ENCODE data around the gene PROC. TPM values are rescaled to one million over a fixed set of nuclear protein-coding genes. Genes with fewer than 3 reads are reported as not detected.

PROC gene
- total and polyA plus RNA-seq, 9 donors = 0.51 to 1.1 TPM; not detected in 7

DNA sequence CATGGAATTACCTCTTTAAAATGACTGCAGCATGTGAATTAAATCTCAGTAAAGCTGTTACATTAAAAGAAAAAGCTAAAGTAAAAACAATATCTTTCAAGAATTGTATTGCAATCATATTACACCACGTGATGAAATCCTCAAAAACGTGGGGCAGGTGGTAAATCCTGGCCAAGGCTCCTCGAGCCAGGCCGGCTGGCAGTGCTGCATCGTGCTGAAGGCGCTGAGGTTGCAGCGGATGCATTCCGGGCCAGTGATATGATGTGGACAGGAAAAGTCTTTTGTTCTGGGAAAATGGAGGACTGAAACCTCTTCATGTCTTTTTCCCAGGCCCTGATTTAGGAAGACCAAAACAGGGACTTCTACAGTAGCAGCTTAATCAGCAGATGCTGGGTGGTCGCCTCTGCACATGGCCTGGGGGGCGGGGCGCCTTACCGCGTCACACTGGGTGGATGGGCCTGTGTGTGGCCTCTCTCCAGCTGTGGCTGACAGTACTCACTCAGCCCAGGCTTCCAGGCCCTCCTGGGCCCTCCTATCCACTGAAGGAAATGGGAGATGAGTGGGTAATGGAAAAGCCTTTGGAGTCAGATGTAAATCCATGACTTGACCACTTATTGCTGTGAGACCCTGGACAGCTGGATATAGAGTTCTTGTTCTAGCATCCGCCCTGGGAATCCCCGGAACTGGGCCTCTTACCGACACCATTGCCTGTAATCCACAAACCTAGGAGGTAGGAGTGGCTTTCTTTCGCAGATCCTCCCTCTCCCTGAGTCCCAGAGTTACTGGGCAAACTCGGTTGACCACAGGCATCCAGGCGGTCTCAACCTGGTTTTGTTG, 45.1 kb downstream of the PROC start:
- H3K9me3 ChIP-seq = no peaks in the 10 kb centered on the region
- 71 to 80% (median 74%) methylated on average over 19 of the region's 19 CpGs for WGBS, 3 donors
- intact Hi-C loops (cut with DNase I) = loop anchor here in 1 of 4 donors (10.0 kb wide), 1 partner anchor 119 kb away; no protein-coding TSS in a partner anchor
- no peaks in the 10 kb centered on the region for H3K36me3 ChIP-seq
- H3K27ac ChIP-seq = no peak overlapping the region
- H3K27me3 ChIP-seq = no peaks in the 10 kb centered on the region
- DNase-seq = no peak
- H3K4me3 ChIP-seq = no peak overlapping the region
- TF ChIP-seq, protein P1, sequence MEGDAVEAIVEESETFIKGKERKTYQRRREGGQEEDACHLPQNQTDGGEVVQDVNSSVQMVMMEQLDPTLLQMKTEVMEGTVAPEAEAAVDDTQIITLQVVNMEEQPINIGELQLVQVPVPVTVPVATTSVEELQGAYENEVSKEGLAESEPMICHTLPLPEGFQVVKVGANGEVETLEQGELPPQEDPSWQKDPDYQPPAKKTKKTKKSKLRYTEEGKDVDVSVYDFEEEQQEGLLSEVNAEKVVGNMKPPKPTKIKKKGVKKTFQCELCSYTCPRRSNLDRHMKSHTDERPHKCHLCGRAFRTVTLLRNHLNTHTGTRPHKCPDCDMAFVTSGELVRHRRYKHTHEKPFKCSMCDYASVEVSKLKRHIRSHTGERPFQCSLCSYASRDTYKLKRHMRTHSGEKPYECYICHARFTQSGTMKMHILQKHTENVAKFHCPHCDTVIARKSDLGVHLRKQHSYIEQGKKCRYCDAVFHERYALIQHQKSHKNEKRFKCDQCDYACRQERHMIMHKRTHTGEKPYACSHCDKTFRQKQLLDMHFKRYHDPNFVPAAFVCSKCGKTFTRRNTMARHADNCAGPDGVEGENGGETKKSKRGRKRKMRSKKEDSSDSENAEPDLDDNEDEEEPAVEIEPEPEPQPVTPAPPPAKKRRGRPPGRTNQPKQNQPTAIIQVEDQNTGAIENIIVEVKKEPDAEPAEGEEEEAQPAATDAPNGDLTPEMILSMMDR (IDR thresholded peaks at IDR 0.05) = no peak
- TF ChIP-seq EP300 (IDR thresholded peaks at IDR 0.05) (no peak), POLR2A (IDR thresholded peaks at IDR 0.05) (no peak)
- no peaks in the 10 kb centered on the region for H3K4me1 ChIP-seq (ENCODE audit: insufficient read depth)

DNA sequence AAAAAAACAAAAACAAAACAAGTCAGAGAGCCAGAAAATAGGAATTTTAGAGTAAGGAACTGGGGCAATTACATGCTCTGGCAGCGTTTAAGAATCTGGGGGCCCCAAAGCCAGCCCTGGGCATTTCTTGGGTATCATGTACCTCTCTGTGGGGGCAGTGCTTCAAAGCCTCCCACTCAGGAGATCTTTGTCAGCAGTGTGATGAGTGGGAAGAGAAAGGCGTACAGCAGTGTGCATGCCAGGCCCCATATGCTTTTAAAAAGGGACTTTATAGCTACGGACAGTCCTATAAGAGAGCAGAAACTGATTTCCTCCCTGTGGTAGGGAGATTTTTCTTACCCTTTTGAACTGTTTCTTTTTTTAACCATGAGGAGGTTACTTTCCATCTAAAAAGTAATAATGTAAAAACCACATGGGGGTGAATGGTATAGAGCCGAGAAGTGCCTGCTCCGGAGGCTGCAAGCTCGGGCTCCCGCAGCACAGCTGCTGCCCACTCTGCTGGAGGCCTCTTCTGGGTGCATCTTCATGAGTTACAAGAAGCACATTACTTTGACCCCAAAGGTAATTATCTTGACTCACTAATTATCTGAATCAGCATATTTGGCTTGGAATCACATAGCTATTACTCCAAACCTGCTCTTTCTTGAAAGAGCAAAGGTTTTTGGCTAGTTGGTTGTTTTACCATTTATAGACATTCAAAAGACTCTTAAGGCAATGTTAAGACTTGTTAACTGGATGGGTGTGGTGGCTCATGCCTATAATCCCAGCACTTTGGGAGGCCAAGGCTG, 46.4 kb downstream of the PROC start:
- 92 to 95% (median 93%) methylated on average over 7 of the region's 7 CpGs for WGBS, 3 donors
- TF ChIP-seq EP300 (IDR thresholded peaks at IDR 0.05) = no peak
- TF ChIP-seq, protein P1 (IDR thresholded peaks at IDR 0.05) = no peak
- no peak for TF ChIP-seq POLR2A (IDR thresholded peaks at IDR 0.05)

DNA sequence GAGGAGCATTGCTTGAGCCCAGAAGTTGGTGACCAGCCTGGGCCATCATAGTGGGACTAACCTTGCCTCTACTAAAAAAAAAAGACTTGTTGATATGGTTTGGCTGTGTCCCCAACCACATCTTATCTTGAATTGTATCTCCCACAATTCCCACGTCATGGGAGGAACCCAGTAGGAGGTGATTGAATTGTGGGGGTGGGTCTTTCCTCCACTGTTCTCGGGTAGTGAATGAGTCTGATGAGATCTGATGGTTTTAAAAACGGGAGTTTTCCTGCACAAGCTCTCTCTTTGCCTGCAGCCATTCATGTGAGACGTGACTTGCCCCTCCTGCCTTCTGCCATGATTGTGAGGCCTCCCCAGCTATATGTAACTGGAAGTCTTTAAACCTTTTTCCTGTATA, 47.0 kb downstream of the PROC start:
- TF ChIP-seq, protein P1 (IDR thresholded peaks at IDR 0.05) = no peak
- TF ChIP-seq EP300 (IDR thresholded peaks at IDR 0.05) (no peak), POLR2A (IDR thresholded peaks at IDR 0.05) (no peak)
- WGBS, 3 donors = 72 to 84% (median 81%) methylated on average over 4 of the region's 4 CpGs
- intact Hi-C loops (cut with DNase I) = loop anchor here in 1 of 4 donors (10.0 kb wide), 1 partner anchor 120 kb away; no protein-coding TSS in a partner anchor

More for the DNA sequence above, 46.4 kb downstream of the PROC start:
- Histone ChIP-seq H3K27me3 (no peaks in the 10 kb centered on the region), H3K4me3 (no peak overlapping the region), H3K27ac (no peak overlapping the region), H3K36me3 (no peaks in the 10 kb centered on the region), H3K4me1 (ENCODE audit: insufficient read depth) (no peaks in the 10 kb centered on the region), H3K9me3 (no peaks in the 10 kb centered on the region)
- DNase-seq = no peak
- intact Hi-C loops (cut with DNase I) = loop anchor here in 1 of 4 donors (10.0 kb wide), 1 partner anchor 120 kb away; no protein-coding TSS in a partner anchor

DNA sequence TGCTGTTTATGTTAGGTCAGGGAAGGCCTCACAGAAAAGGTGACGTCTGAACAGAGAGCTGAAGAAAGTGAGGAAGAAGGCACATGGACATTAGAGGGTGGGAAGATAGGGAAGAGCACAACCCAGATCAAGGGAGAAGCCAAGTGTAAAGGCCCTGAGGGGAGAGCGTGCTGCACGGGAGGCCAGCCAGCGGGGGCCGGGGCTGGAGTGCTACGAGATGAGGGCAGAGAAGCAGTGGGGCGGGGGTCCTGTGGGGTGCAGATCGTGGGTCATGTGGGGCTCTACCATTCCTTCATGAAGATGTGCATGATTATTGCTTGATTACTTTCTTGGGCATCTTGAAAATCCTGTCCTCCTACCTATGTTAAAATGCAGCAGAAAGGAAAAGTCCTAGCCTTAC, 50.8 kb downstream of the PROC start:
- WGBS, 3 donors = 84 to 89% (median 88%) methylated on average over 8 of the region's 8 CpGs
- TF ChIP-seq, protein P1 (IDR thresholded peaks at IDR 0.05) = no peak
- TF ChIP-seq EP300 (IDR thresholded peaks at IDR 0.05) (no peak), POLR2A (IDR thresholded peaks at IDR 0.05) (no peak)
- no peaks in the 10 kb centered on the region for H3K4me1 ChIP-seq (ENCODE audit: insufficient read depth)
- DNase-seq = no peak
- H3K27ac ChIP-seq = no peak overlapping the region
- no peak overlapping the region for H3K4me3 ChIP-seq
- no peaks in the 10 kb centered on the region for H3K36me3 ChIP-seq
- no peaks in the 10 kb centered on the region for H3K27me3 ChIP-seq
- no peaks in the 10 kb centered on the region for H3K9me3 ChIP-seq
- intact Hi-C loops (cut with DNase I) = loop anchor here in 1 of 4 donors (10.0 kb wide), 1 partner anchor 124 kb away; no protein-coding TSS in a partner anchor

More for the DNA sequence above, 47.0 kb downstream of the PROC start:
- no peak overlapping the region for H3K4me3 ChIP-seq
- no peaks in the 10 kb centered on the region for H3K9me3 ChIP-seq
- no peak overlapping the region for H3K27ac ChIP-seq
- no peak for DNase-seq
- H3K27me3 ChIP-seq = no peaks in the 10 kb centered on the region
- H3K36me3 ChIP-seq = no peaks in the 10 kb centered on the region
- no peaks in the 10 kb centered on the region for H3K4me1 ChIP-seq (ENCODE audit: insufficient read depth)

Data from ovary (tissue), 9 donors.